HG03354 (cell line): Measurements from ENCODE around the gene LSAMP.

ENCODE experiments used
- ATAC-seq: cut with Tn5 transposase; IDR thresholded peaks from one replicate; pipeline ENCODE4 v1.9.1; 2021; ENCODE audit warnings: mild to moderate bottlenecking; ENCODE audit not compliant: unreplicated experiment, poor library complexity, severe bottlenecking

The LSAMP gene

DNA sequence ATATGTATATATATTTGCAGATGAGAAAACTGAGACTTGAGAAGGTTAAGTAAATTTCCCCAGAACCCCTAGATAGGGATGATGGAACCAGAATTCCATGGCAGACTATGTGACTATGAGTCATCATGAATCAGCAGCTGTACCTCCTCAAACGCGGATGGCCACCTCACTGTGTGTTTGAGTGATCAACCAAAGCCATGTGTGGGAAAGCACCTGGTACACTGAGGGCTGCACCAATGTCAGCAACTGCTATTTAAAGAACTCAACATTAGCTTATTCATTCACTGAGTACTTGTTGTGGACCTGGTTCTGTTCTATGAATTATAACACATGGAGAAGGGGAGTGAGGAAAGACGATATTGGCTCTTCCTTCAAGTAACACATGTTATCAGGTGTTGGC, 445.0 kb downstream of the LSAMP start:
- ATAC-seq, result peak; percentile 82

DNA sequence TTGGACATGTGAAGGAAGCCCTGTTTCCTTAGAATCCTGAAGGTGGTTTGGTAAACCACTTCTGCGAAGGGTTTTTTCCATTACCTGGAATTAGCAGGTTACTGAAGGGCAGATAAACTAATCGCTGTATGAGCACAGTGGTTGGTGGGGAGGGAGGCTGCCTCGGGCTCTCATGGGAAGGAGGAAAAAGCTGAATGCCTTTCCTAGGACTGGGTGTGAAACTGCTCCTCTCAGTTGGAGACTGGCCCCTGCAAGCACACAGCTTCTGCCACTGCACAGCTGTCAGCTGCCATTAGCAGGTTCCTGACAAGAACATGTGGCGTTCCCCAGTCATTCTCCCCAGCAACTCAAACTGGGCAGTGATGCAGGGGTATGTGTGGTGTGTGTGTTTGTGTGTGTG, 445.7 kb downstream of the LSAMP start:
- ATAC-seq, result no peak

GRCh38 chr3:115999001-115999585, 446.2 kb downstream of the LSAMP start:
- ATAC-seq, result no peak

GRCh38 chr3:115996420-115997108, 448.7 kb downstream of the LSAMP start:
- no peak for ATAC-seq

DNA sequence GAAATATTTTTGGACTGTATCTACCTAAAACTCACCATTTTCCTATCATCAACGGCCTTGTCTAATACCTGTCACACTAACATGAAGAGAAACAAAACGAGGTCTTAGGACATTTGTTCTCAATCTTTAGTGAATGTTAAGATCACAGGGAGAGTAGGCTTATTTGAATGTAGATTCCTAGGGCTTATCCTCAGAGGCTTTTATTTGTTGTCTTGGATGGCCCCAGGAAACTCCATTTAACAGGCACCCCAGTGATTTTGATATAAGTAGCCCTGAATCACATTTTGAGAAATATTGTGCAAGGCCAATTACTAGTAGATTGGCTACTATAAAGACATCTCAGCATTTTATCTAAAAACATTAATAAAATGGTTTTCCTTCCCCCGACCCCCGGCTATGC, 454.6 kb downstream of the LSAMP start:
- ATAC-seq, result no peak

DNA sequence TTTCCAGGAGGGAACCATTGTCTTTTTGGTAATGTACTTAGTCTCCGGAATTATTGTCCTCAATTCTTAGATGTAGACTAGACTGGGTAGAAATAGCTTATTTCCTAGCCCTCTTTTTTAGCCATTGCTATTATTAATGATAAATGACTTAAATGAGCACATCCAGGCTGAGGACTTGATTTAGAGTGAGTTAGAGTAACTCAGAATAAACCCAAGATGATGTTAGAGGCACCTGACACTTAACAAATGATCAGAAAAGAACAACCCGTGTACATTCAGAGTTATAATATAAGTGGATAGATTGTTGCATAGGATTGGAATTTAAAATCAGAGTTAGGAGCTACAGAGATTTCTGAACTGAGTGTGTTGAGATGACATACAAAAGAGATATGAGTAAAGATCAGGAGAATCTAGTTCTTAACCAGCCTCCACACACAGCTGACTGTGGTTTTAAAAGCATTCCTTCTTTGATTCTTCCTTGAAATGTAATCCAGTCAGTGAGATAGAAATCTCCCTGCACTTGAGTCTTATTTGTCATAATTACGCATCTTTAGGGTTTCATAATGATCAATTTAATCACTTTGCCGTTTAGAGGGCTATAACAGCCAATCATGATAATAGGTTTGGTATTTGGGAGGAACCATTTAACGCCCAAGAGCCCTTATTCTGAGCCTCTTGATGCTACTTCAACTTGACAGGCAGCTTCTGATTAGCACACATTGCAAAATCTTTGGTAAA, 455.4 kb downstream of the LSAMP start:
- no peak for ATAC-seq

DNA sequence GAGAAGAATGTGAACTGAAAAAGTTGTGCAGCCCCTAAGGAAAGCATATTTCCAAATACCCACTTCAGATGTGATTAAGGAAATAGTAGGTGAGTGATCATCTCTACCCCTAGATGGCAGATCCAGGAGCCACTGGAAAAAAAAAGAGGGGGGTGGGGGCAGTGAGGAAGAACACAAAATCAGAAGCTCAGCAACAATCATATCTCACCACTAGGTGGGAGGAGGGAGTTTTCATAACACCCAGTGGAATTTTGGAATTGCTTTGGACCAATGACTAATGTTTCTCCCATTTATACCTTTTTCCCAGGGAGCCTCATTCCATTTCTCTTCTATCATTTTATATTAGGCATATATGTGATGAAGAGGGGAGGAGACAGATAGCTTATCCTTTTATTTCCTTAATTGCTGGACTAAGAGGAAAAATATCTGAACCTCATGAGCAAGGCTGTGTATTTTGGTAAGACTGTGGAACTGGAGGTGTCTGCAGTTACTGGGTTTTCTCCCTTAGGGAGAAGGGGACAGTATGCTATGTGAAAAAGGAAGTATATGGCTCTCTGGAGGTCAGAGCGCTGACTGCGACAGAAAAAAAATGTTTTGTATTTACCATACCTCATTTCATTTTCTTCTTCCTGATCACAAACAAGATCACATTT, 458.6 kb downstream of the LSAMP start:
- no peak for ATAC-seq

DNA sequence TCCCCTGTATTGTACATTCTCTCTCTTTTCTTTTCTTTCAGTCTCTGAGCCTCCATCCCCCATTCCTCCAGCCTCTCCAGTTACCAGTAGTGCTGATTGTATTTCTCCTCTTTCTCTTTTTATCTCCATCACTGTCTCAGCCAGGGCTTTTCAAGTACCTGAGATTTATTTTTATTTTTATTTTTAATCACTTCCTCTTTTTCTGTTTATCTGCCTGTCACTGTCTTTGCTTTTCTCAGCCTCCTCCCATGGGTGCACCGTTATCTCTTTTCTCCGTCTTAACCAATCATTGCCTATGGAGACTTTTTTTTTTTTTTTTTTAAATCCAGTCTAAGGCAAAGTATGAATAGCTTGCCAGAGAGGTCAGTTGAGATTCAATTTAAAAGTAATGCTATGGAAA, 462.7 kb downstream of the LSAMP start:
- ATAC-seq, result no peak

DNA sequence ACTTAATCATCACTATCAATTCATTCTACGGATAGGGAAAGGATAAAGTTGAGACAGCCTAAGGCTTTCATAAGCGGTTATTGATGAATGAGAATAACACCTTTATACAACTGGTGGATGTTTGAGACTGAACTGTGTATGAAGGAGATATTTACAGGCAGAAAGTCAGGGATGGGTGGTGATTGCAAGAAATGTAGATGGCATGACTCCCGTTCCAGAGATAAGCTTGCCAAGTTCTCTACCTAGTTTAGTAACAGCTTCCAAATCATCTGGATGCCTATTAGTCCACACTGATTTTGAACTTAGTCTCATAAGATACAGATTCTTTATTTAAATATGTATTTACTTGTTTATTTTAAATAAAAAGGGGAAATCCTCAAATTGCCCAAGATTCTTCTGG, 463.2 kb downstream of the LSAMP start:
- no peak for ATAC-seq

- ATAC-seq, result no peak
These were observed 464.6 kb downstream of the LSAMP start for GRCh38 chr3:115980709-115981108.

GRCh38 chr3:115977866-115978265, 467.4 kb downstream of the LSAMP start:
- ATAC-seq, result no peak

GRCh38 chr3:115975796-115976195, 469.5 kb downstream of the LSAMP start:
- ATAC-seq, result no peak

GRCh38 chr3:115975353-115975752, 469.9 kb downstream of the LSAMP start:
- ATAC-seq, result no peak

DNA sequence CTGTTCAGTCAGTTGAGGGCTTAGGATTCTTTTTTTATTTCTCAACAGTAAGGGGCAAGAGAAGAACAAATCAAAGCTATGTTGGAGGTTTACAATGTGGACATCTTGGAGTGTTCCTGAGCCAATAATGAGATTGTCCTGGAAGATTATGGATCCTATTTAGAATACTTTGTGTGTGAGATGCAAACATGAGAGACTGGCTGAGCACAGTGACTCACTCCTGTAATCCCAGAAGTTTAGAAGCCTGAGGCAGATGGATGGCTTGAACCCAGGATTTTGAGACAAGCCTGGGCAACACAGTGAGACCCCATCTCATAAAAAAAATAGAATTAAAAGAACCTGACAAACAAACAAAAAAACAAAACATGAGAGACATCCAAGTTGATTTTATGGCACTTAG, 470.3 kb downstream of the LSAMP start:
- no peak for ATAC-seq

- no peak for ATAC-seq
These were observed 476.4 kb downstream of the LSAMP start for GRCh38 chr3:115968871-115969270.

DNA sequence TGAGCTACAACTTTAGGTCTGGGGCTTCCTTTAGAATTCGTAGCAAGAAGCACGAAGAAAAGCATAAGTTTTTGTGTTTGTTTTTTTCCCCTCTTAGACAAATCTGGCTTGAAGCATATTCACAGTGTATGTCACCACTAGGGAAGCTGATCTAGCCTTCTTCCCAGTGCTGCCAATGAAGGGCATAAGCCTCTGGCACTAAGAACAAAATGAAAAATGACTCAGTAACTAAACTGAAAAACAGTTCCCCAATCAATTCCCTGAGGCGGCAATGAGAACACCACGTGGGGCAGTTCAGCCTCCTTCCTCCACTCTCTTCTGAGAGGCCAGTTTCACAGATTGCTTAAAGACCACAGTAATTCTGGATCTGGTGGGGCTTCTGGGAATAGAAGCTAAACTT, 483.9 kb downstream of the LSAMP start:
- ATAC-seq, result no peak

- no peak for ATAC-seq
These were observed 484.5 kb downstream of the LSAMP start for GRCh38 chr3:115960799-115961198.

DNA sequence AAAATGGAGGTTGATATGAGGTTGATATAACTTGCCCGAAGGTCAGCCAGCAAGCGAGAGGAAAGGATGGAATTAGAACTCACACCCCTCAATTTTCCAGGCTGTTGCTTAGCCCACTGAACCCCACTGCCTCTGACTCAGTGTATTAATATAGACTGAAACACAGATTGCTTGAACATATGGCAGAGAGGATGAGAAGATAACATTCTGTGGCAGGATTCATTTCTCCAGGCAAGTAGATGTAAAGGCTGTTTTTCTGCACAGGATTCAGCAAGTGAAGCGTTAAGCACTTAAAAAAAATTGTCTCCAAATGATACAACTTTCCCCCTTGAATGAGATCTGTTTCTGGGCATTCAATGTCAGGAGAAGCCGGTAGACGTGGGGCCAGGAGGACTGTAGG, 486.8 kb downstream of the LSAMP start:
- ATAC-seq, result no peak

DNA sequence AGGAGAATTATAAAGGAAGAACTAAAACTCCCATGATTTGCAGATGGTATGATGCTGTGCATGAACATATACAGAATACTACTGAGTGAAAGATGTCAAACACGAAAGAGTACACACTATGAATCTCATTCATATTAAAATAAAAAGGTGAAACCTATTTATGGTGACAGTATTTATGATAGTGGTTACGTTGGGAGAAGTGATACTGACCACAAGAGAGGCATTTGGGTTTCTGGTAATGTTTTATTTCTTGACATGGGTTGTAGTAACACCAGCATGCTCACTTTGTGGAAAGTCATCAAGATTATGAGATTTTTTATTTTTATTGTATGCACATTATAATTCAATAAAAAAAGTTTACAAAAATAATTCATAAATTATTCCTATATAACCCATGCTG, 498.0 kb downstream of the LSAMP start:
- ATAC-seq, result no peak

GRCh38 chr3:115943579-115943978, 501.7 kb downstream of the LSAMP start:
- no peak for ATAC-seq

DNA sequence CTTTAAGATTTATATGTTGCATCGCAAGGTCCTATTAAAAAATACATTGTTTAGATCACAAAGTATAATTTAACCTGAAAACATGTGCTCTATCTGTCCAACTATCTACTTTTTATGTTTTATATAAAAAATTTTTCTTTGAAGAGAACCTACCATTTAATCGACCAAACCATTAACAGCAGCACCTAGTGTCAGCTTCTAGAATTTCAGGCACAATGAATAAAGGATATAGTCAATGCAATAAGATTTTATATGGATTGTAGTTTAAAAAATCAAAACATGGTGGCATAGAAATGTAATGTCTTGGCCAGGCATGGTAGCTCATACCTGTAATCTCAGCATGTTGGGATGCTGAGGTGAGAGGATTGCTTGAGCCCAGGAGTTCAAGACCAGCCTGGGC, 508.2 kb downstream of the LSAMP start:
- ATAC-seq, result no peak
